ENCODE data around the gene EPSTI1.

DNA sequence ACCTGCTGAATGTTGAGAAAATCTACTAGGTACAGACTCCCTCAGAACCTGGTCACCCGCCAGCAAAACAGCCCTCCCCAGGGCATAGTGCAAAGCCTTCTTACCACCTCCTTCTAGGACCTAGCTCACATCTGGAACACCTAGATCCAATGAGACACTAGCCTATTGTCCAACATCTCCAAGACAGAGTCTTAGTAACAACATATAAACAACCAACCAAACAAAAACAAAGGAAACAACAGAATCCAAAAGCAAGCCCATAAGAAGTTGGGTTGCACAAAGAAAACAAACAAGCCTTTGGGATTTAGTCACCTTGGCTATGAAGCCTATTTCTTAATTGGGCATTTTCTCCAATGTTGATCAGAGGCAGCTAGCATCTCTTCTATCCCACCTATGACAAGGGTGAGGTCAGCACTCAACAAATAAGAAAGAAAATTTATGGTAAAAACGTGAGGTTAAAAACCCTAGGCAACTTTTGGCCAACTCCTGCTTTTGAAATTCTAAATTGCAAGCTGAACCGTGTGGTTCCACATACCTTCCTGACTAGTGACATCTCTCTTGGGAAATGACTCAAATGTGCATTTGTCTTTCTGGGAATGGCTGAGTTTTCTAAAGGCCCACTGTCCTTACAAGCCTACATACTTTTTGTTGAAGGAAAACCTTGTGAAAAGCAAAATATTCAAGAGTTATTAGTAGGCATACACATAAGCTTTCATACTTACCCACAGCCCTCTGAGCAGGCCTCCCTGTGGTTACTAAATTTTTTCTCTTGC lies 144.0 kb downstream of the EPSTI1 start:
- TF ChIP-seq, protein P1, sequence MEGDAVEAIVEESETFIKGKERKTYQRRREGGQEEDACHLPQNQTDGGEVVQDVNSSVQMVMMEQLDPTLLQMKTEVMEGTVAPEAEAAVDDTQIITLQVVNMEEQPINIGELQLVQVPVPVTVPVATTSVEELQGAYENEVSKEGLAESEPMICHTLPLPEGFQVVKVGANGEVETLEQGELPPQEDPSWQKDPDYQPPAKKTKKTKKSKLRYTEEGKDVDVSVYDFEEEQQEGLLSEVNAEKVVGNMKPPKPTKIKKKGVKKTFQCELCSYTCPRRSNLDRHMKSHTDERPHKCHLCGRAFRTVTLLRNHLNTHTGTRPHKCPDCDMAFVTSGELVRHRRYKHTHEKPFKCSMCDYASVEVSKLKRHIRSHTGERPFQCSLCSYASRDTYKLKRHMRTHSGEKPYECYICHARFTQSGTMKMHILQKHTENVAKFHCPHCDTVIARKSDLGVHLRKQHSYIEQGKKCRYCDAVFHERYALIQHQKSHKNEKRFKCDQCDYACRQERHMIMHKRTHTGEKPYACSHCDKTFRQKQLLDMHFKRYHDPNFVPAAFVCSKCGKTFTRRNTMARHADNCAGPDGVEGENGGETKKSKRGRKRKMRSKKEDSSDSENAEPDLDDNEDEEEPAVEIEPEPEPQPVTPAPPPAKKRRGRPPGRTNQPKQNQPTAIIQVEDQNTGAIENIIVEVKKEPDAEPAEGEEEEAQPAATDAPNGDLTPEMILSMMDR (IDR thresholded peaks at IDR 0.05) = no peak
- no peak for TF ChIP-seq POLR2A (IDR thresholded peaks at IDR 0.05)

Measured in esophagus squamous epithelium (tissue), 4 donors.